HFFc6 (cell line): ENCODE results near the gene BRINP2. TPM values are rescaled to one million over a fixed set of nuclear protein-coding genes. Genes with fewer than 3 reads are reported as not detected.

Experiments
- DNase-seq: peaks from one replicate; pipeline ENCODE4 v3.0.0-alpha.2; 2018
- H3K27ac Mint-ChIP-seq: 2 replicates; pipeline ENCODE4 v1.8.0; 2020; ENCODE audit warnings: mild to moderate bottlenecking, mixed read lengths
- H3K27me3 Mint-ChIP-seq: 2 replicates; pipeline ENCODE4 v1.8.0; 2021; ENCODE audit warnings: mild to moderate bottlenecking, moderate library complexity, mixed read lengths; ENCODE audit not compliant: insufficient read depth
- H3K36me3 Mint-ChIP-seq: 2 replicates; pipeline ENCODE4 v1.8.0; 2021; ENCODE audit warnings: low read depth, mixed read lengths
- H3K4me1 Mint-ChIP-seq: 2 replicates; pipeline ENCODE4 v1.8.0; 2020; ENCODE audit warnings: low read depth, mixed read lengths
- H3K4me3 Mint-ChIP-seq: 2 replicates; pipeline ENCODE4 v1.8.0; 2020; ENCODE audit warnings: mild to moderate bottlenecking, moderate library complexity, mixed read lengths
- H3K9me3 Mint-ChIP-seq: 2 replicates; pipeline ENCODE4 v1.8.0; 2020; ENCODE audit warnings: mild to moderate bottlenecking, mixed read lengths
- CTCF ChIP-seq: fragments of 200-600 bp; sonication (generic); IDR thresholded peaks from 2 replicates; pipeline ENCODE4 v1.5.0; 2021; ENCODE audit warnings: antibody characterized with exemption, mild to moderate bottlenecking
- total RNA-seq, 6 experiments: library from RNA; stranded (reverse); fragmentation: NEBNext Ultra II Directional; extraction: Animal tissue kit (Norgen Biotek cat#: 25700); gene quantifications; 2 replicates in 1 of 6; 3 replicates in 5 of 6; pipeline ENCODE4 v1.2.3, GENCODE V29; 2021

BRINP2 gene
- total RNA-seq, 6 experiments from 2014 or later = not detected

- DNase-seq = no peak
- H3K9me3 Mint-ChIP-seq = peaks cover 2% of the 10 kb centered on the region
- H3K27ac Mint-ChIP-seq = no peak overlapping the region
- H3K4me1 Mint-ChIP-seq = no peaks in the 10 kb centered on the region
- no peaks in the 10 kb centered on the region for H3K27me3 Mint-ChIP-seq
- H3K4me3 Mint-ChIP-seq = no peak overlapping the region
- TF ChIP-seq CTCF = no peak
- H3K36me3 Mint-ChIP-seq = no peaks in the 10 kb centered on the region
These were observed 24.3 kb upstream of the BRINP2 start for GRCh38 chr1:177146499-177146898.

DNA sequence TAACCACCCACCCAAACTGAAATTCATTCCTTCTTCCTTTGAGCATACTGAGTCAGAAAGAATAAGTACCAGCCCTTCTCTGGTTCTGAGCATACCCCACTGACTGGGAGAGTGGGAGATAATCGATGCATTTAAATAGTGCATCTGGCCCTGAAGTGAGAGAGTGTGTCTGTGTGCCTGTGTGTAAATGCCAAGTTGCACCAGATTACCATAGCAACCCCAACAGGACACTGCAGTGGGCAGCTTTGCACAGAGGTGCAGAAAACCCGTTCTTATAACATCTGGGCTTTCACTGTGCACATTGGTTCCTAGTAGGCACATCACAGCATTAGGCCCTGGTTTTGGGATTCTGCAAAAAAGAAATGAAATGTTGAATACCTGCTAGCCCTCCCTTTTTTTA, 8.5 kb upstream of the BRINP2 start:
- Mint-ChIP-seq H3K4me1 (no peaks in the 10 kb centered on the region), H3K9me3 (no peaks in the 10 kb centered on the region), H3K36me3 (no peaks in the 10 kb centered on the region), H3K4me3 (no peak overlapping the region), H3K27ac (no peak overlapping the region), H3K27me3 (peaks cover 6% of the 10 kb centered on the region; the same call in 1 of the 2 replicates)
- DNase-seq = no peak
- TF ChIP-seq CTCF = no peak

- H3K36me3 Mint-ChIP-seq = no peaks in the 10 kb centered on the region
These were observed 6.8 kb upstream of the BRINP2 start for GRCh38 chr1:177163844-177164379.

GRCh38 chr1:177164380-177165068, 6.2 kb upstream of the BRINP2 start, which contains the start of gene ASTN1:
ASTN1 (minus strand) TSS chr1:177164712; CDS start chr1:177164676, 36 bp downstream.
- H3K4me1 Mint-ChIP-seq = no peaks in the 10 kb centered on the region
- TF ChIP-seq CTCF = no peak
- H3K9me3 Mint-ChIP-seq = no peaks in the 10 kb centered on the region
- H3K27me3 Mint-ChIP-seq = peaks cover 6% of the 10 kb centered on the region; the same call in 1 of the 2 replicates
- no peak within 1 kb of the TSS for H3K27ac Mint-ChIP-seq
- peak within 1 kb of the TSS; percentile 46 for H3K4me3 Mint-ChIP-seq
- no peaks in the 10 kb centered on the region for H3K36me3 Mint-ChIP-seq
- DNase-seq = no peak

More at GRCh38 chr1:177163844-177164379, 6.8 kb upstream of the BRINP2 start:
- no peak for TF ChIP-seq CTCF
- no peaks in the 10 kb centered on the region for H3K9me3 Mint-ChIP-seq
- peak overlapping the region; percentile 46 for H3K4me3 Mint-ChIP-seq
- DNase-seq = no peak
- H3K27me3 Mint-ChIP-seq = peaks cover 6% of the 10 kb centered on the region; the same call in 1 of the 2 replicates
- no peaks in the 10 kb centered on the region for H3K4me1 Mint-ChIP-seq
- H3K27ac Mint-ChIP-seq = no peak overlapping the region

- H3K4me3 Mint-ChIP-seq = no peak overlapping the region
- no peak for DNase-seq
- H3K27ac Mint-ChIP-seq = no peak overlapping the region
- no peaks in the 10 kb centered on the region for H3K36me3 Mint-ChIP-seq
- H3K27me3 Mint-ChIP-seq = peaks cover 6% of the 10 kb centered on the region; the same call in 1 of the 2 replicates
- no peak for TF ChIP-seq CTCF
- no peaks in the 10 kb centered on the region for H3K9me3 Mint-ChIP-seq
- no peaks in the 10 kb centered on the region for H3K4me1 Mint-ChIP-seq
These were observed 5.7 kb upstream of the BRINP2 start for GRCh38 chr1:177165069-177165439.
